ENCODE data around the gene LIPA.

DNA sequence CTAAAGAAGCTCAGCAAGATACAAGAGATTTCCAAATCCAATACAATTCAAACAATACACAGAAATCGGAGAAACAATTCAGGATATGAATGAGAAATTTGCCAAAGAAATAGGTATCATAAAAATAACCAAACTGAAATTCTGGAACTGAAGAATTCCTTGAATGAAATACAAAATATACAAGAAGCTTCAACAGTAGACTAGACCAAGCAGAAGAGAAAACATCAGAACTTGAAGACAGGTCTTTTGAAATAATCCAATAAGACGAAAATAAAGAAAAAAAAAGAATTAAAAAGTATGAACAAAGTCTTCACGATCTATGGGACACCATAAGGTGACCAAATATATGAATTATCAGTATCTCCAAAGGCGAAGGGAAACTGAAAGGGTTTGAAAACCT, 47.5 kb upstream of the LIPA start:
- TF ChIP-seq, protein P1, sequence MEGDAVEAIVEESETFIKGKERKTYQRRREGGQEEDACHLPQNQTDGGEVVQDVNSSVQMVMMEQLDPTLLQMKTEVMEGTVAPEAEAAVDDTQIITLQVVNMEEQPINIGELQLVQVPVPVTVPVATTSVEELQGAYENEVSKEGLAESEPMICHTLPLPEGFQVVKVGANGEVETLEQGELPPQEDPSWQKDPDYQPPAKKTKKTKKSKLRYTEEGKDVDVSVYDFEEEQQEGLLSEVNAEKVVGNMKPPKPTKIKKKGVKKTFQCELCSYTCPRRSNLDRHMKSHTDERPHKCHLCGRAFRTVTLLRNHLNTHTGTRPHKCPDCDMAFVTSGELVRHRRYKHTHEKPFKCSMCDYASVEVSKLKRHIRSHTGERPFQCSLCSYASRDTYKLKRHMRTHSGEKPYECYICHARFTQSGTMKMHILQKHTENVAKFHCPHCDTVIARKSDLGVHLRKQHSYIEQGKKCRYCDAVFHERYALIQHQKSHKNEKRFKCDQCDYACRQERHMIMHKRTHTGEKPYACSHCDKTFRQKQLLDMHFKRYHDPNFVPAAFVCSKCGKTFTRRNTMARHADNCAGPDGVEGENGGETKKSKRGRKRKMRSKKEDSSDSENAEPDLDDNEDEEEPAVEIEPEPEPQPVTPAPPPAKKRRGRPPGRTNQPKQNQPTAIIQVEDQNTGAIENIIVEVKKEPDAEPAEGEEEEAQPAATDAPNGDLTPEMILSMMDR (IDR thresholded peaks at IDR 0.05; ENCODE audit: low read depth, low read length) = no peak
- no peak for TF ChIP-seq EZH2phosphoT487 (IDR thresholded peaks at IDR 0.05; ENCODE audit: low read depth)
